HL-60 (cell line): Measurements from ENCODE around the gene UGT2B7.

Source experiments
- DNase-seq, 2 experiments: peaks; one replicate each; pipeline ENCODE4 v3.0.0-alpha.2; 2010 to 2020; ENCODE audit warnings: low read depth in 1 of 2, low spot score in 1 of 2
- H3K27ac ChIP-seq: fragments of 250-450 bp; sonication (Bioruptor Pico); replicated peaks from 2 replicates; pipeline ENCODE4 v1.5.1; 2020; ENCODE audit warnings: mild to moderate bottlenecking, moderate library complexity
- H3K27me3 ChIP-seq: fragments of 250-450 bp; sonication (Bioruptor Pico); 2 replicates; pipeline ENCODE4 v1.5.1; 2021; ENCODE audit warnings: mild to moderate bottlenecking, moderate library complexity; ENCODE audit not compliant: insufficient read depth, poor library complexity, severe bottlenecking
- H3K4me3 ChIP-seq: replicated peaks from 2 replicates; pipeline ENCODE4 v1.5.1; 2011; ENCODE audit warnings: mild to moderate bottlenecking, control low read depth, low read length; ENCODE audit not compliant: insufficient read depth
- CTCF ChIP-seq: IDR thresholded peaks from one replicate; pipeline ENCODE4 v1.5.1; 2011; ENCODE audit warnings: low read length, control low read depth, inconsistent platforms; ENCODE audit not compliant: insufficient read depth
- GABPA ChIP-seq: IDR thresholded peaks from 2 replicates; pipeline ENCODE4 v1.6.1; 2012; ENCODE audit warnings: low read depth
- POLR2AphosphoS5 ChIP-seq: IDR thresholded peaks from 2 replicates; pipeline ENCODE4 v1.6.1; 2012; ENCODE audit warnings: low read depth
- SPI1 ChIP-seq: IDR thresholded peaks from 2 replicates; pipeline ENCODE4 v1.6.1; 2012; ENCODE audit warnings: low read depth, mild to moderate bottlenecking, borderline replicate concordance
- TF ChIP-seq, protein P1 (sequence below): IDR thresholded peaks from 2 replicates; pipeline ENCODE4 v1.6.1; 2012; ENCODE audit warnings: low read depth; ENCODE audit not compliant: insufficient replicate concordance

The UGT2B7 gene

DNA sequence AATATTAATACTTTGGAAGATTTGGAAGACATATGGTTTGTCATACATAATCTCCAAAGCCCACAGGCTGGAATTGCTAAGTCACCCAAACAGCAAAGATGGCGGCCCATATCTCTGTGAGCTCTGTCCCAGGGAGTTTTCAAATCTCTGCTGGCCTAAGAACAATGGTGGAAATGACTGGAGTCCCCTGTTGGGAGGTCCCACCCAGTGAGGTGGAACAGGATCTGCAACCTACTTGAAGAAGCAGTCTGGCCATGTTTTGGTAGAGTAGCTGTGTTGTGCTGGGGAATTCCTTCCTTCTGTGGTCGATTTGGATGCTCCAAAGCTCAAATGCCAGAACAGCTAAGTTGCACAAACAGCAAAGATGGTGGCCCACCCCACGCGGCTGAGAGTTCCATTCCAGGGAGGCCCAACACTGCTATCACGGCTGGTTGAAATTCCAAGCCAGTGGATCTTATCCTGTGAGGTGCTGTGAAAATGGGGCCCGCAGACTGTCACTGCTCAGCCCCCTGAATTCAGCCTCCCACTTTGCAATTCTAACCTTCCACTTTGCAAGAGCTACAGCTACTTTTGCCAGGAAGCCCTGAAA, 3.2 kb upstream of the UGT2B7 start:
- no peak overlapping the region for H3K27ac ChIP-seq
- no peak overlapping the region for H3K4me3 ChIP-seq
- TF ChIP-seq GABPA, result no peak
- DNase-seq, result no peak
- H3K27me3 ChIP-seq, result no peaks in the 10 kb centered on the region

DNA sequence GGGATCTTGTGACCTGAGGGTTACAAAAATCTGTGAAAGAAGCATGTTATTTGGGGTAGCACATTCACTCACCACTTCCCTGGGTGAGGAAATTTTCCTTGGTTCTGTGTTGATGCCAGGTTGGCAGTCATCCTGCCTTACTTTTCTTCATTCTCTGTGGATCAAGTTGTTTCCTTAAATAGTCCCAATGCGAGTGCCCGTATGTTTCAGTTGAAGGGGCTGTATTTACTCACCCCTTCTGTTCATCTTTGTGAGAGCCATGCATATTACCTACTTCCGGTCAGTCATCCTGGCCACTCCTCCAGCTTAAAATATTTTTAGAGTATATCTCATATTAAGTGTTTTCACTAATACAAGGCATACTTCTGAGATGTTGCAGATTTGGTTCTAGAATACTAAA, 2.6 kb upstream of the UGT2B7 start:
- H3K27me3 ChIP-seq, result no peaks in the 10 kb centered on the region
- H3K4me3 ChIP-seq, result no peak overlapping the region
- H3K27ac ChIP-seq, result no peak overlapping the region
- no peak for DNase-seq
- no peak for TF ChIP-seq SPI1
- TF ChIP-seq GABPA, result no peak
- TF ChIP-seq, protein P1, sequence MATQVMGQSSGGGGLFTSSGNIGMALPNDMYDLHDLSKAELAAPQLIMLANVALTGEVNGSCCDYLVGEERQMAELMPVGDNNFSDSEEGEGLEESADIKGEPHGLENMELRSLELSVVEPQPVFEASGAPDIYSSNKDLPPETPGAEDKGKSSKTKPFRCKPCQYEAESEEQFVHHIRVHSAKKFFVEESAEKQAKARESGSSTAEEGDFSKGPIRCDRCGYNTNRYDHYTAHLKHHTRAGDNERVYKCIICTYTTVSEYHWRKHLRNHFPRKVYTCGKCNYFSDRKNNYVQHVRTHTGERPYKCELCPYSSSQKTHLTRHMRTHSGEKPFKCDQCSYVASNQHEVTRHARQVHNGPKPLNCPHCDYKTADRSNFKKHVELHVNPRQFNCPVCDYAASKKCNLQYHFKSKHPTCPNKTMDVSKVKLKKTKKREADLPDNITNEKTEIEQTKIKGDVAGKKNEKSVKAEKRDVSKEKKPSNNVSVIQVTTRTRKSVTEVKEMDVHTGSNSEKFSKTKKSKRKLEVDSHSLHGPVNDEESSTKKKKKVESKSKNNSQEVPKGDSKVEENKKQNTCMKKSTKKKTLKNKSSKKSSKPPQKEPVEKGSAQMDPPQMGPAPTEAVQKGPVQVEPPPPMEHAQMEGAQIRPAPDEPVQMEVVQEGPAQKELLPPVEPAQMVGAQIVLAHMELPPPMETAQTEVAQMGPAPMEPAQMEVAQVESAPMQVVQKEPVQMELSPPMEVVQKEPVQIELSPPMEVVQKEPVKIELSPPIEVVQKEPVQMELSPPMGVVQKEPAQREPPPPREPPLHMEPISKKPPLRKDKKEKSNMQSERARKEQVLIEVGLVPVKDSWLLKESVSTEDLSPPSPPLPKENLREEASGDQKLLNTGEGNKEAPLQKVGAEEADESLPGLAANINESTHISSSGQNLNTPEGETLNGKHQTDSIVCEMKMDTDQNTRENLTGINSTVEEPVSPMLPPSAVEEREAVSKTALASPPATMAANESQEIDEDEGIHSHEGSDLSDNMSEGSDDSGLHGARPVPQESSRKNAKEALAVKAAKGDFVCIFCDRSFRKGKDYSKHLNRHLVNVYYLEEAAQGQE, result no peak
- no peak for TF ChIP-seq CTCF
- no peak for TF ChIP-seq POLR2AphosphoS5

- TF ChIP-seq GABPA, result no peak
- no peak for TF ChIP-seq CTCF
- TF ChIP-seq SPI1, result peak; percentile 16; the same call in 1 of the 2 replicates
- TF ChIP-seq, protein P1, result no peak
- no peak for TF ChIP-seq POLR2AphosphoS5
- no peak for DNase-seq
- H3K27me3 ChIP-seq, result no peaks in the 10 kb centered on the region
- no peak overlapping the region for H3K27ac ChIP-seq
- no peak overlapping the region for H3K4me3 ChIP-seq
These were observed 958 bp upstream of the UGT2B7 start for GRCh38 chr4:69095301-69095731.

GRCh38 chr4:69096810-69097209, 536 bp downstream of the UGT2B7 start:
- H3K4me3 ChIP-seq, result no peak overlapping the region
- no peak for DNase-seq
- H3K27me3 ChIP-seq, result no peaks in the 10 kb centered on the region
- H3K27ac ChIP-seq, result no peak overlapping the region
- TF ChIP-seq GABPA (no peak), SPI1 (no peak), CTCF (no peak), POLR2AphosphoS5 (no peak)
- TF ChIP-seq, protein P1, result no peak
